Smooth muscle cell (in vitro differentiated cells): ENCODE data around the gene CREBBP. TPM values are rescaled to one million over a fixed set of nuclear protein-coding genes. Genes with fewer than 3 reads are reported as not detected.

Experiments
- DNase-seq: peaks from one replicate; lab custom pipeline; 2025; ENCODE audit not compliant: unreplicated experiment; lab: John Stamatoyannopoulos, UW
- H2AFZ ChIP-seq: fragments of 200-600 bp; sonication (generic); 2 replicates; pipeline ENCODE4 v1.6.0; 2016; ENCODE audit warnings: antibody characterized with exemption, low read depth, mild to moderate bottlenecking
- H3F3A ChIP-seq: fragments of 200-600 bp; sonication (generic); 2 replicates; pipeline ENCODE4 v1.6.0; 2017; ENCODE audit warnings: antibody characterized with exemption, low read depth
- H3K27ac ChIP-seq: fragments of 200-600 bp; sonication (generic); 2 replicates; pipeline ENCODE4 v1.5.1; 2016; ENCODE audit warnings: low read depth, mild to moderate bottlenecking
- H3K27me3 ChIP-seq: fragments of 200-600 bp; sonication (generic); 2 replicates; pipeline ENCODE4 v1.6.1; 2016; ENCODE audit warnings: low read depth, mild to moderate bottlenecking
- H3K36me3 ChIP-seq: fragments of 200-600 bp; sonication (generic); 2 replicates; pipeline ENCODE4 v1.5.1; 2016; ENCODE audit warnings: low read depth
- H3K4me1 ChIP-seq: fragments of 200-600 bp; sonication (generic); 2 replicates; pipeline ENCODE4 v1.5.1; 2016; ENCODE audit warnings: low read depth
- H3K4me2 ChIP-seq: fragments of 200-600 bp; sonication (generic); 2 replicates; pipeline ENCODE4 v1.6.0; 2016; ENCODE audit warnings: mild to moderate bottlenecking
- H3K4me3 ChIP-seq: fragments of 200-600 bp; sonication (generic); 2 replicates; pipeline ENCODE4 v1.5.1; 2016; ENCODE audit warnings: mild to moderate bottlenecking
- H3K79me2 ChIP-seq: fragments of 200-600 bp; sonication (generic); 2 replicates; pipeline ENCODE4 v1.6.0; 2016; ENCODE audit warnings: low read depth, mild to moderate bottlenecking
- H3K9ac ChIP-seq: fragments of 200-600 bp; sonication (generic); 2 replicates; pipeline ENCODE4 v1.6.0; 2016; ENCODE audit warnings: low read depth
- H3K9me3 ChIP-seq: fragments of 200-600 bp; sonication (generic); replicated peaks from 2 replicates; pipeline ENCODE4 v1.5.1; 2016; ENCODE audit warnings: low read depth
- H4K20me1 ChIP-seq: fragments of 200-600 bp; sonication (generic); 2 replicates; pipeline ENCODE4 v1.6.0; 2016; ENCODE audit warnings: low read depth
- WGBS: methylation state at CpG from one replicate; pipeline ENCODE4 v1.1.7; 2016; ENCODE audit warnings: low lambda C conversion rate; 5-methylcytosine and 5-hydroxymethylcytosine counted together
- polyA plus RNA-seq: library from polyadenylated mRNA; unstranded; fragments of >200 nt; fragmentation: Nextera tagmentation; extraction: Ambion mirVana; gene quantifications from 2 replicates; pipeline ENCODE4 v1.2.1, GENCODE V29; 2016
- total RNA-seq: library from RNA; depleted of rRNA; stranded (reverse); fragments of >200 nt; gene quantifications from 2 replicates; pipeline ENCODE4 v1.2.3, GENCODE V29; 2014
- TF ChIP-seq, protein P1 (sequence below): fragments of 200-600 bp; sonication (generic); IDR thresholded peaks from 2 replicates; pipeline ENCODE4 v1.5.1; 2017; ENCODE audit warnings: borderline replicate concordance, mild to moderate bottlenecking, antibody characterized with exemption; ENCODE audit not compliant: insufficient read depth, poor library complexity, severe bottlenecking

The CREBBP gene
- total and polyA plus RNA-seq, 2 experiments from 2014 or later, result 14.3 to 19.6 TPM

DNA sequence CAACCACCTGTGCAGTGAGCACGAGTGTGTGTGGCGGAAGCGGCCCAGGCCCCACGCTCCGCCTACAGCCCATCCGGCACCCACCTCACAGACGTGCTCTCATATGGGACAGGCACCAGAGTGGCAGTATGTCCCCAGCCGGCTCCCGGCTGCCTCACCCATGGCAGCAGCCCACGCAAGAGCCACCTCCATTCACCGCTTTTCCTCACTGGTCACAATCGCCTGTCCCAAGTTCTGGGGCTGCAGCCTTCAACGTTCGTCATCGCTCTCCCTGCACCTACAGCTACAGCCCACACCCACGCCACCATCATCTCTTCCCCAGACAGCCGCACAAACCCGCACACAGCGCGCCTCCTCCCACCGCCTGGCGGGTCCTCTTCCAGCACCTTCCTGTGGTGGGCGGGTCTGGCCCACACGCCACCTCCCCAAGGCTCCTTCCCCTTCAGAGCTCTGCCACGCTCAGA, 145.7 kb downstream of the CREBBP start:
- TF ChIP-seq, protein P1, sequence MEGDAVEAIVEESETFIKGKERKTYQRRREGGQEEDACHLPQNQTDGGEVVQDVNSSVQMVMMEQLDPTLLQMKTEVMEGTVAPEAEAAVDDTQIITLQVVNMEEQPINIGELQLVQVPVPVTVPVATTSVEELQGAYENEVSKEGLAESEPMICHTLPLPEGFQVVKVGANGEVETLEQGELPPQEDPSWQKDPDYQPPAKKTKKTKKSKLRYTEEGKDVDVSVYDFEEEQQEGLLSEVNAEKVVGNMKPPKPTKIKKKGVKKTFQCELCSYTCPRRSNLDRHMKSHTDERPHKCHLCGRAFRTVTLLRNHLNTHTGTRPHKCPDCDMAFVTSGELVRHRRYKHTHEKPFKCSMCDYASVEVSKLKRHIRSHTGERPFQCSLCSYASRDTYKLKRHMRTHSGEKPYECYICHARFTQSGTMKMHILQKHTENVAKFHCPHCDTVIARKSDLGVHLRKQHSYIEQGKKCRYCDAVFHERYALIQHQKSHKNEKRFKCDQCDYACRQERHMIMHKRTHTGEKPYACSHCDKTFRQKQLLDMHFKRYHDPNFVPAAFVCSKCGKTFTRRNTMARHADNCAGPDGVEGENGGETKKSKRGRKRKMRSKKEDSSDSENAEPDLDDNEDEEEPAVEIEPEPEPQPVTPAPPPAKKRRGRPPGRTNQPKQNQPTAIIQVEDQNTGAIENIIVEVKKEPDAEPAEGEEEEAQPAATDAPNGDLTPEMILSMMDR, result no peak
- Histone ChIP-seq H3K4me3 (no peak overlapping the region), H3K27ac (no peak overlapping the region), H3K9ac (no peak overlapping the region), H4K20me1 (peaks cover 18% of the 10 kb centered on the region), H3K4me1 (no peaks in the 10 kb centered on the region), H3F3A (no peaks in the 10 kb centered on the region), H3K27me3 (no peaks in the 10 kb centered on the region), H3K36me3 (peaks cover 9% of the 10 kb centered on the region), H3K9me3 (no peaks in the 10 kb centered on the region), H3K4me2 (no peak overlapping the region), H2AFZ (no peak overlapping the region), H3K79me2 (no peaks in the 10 kb centered on the region)
- DNase-seq, result no peak
- 98% methylated on average over 25 of the region's 25 CpGs for WGBS

DNA sequence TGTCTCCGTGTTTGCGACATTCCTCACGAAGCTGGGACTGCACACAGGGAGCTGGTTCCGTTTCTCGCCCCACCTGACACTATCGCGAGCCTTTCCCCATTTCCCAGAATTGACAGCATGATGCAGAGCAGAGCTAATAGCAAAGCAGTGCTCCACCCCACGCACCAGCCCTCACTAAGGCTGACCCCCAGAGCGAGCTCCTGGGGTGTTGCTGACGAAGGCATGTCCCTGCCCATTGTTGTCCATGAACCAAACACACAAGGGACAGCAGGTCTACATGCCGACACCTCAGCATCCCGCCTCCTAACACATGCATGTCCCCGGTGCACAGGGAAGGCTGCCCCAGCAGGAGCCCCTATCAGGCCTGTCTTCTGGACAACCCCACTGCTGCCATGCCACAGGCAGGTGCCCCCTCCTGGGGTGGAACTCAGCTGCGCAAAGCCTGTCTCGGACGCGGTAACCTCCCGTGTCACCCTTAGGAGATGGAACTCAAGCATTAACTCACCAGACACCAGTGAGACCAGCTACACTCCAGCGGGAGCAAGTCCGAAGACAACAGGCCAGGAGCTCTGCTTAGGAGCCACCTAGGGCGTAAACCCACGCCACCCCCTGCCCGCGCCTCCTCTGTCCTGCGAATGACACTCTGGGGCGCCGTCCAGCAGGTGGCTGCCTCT, 146.3 kb downstream of the CREBBP start:
- 99% methylated on average over 27 of the region's 27 CpGs for WGBS
- Histone ChIP-seq H2AFZ (no peak overlapping the region), H3K27ac (no peak overlapping the region), H3K4me1 (no peaks in the 10 kb centered on the region), H3K9ac (no peak overlapping the region), H3K36me3 (peaks cover 9% of the 10 kb centered on the region), H3F3A (no peaks in the 10 kb centered on the region), H4K20me1 (peaks cover 17% of the 10 kb centered on the region), H3K4me2 (no peak overlapping the region), H3K9me3 (no peaks in the 10 kb centered on the region), H3K79me2 (no peaks in the 10 kb centered on the region), H3K27me3 (no peaks in the 10 kb centered on the region), H3K4me3 (no peak overlapping the region)
- DNase-seq, result no peak
- TF ChIP-seq, protein P1, result no peak

DNA sequence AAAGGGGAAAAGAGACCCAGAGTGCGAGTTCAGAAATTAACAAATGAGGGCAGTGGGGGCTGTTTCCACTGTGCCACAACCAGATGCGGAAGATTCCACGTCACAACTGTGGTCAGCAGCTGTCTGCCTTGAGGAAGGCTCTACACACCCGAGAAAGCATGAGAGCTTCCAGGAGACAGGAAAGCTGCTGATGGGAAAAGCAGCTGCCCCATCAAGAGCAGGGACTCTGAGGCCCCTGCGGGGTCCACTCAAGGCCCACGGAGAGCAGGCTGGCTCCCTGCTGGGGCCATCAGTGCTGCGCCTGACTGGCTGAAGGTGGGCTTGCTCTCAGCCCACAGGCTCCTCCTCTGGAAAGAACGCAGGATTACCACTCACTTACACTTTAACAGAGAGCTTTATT, 148.3 kb downstream of the CREBBP start:
- Histone ChIP-seq H3K36me3 (peaks cover 9% of the 10 kb centered on the region), H4K20me1 (peaks cover 20% of the 10 kb centered on the region), H3K4me3 (no peak overlapping the region), H3K9ac (no peak overlapping the region), H2AFZ (no peak overlapping the region), H3K27ac (no peak overlapping the region), H3K79me2 (no peaks in the 10 kb centered on the region), H3K4me2 (no peak overlapping the region), H3F3A (no peaks in the 10 kb centered on the region), H3K9me3 (no peaks in the 10 kb centered on the region), H3K4me1 (no peaks in the 10 kb centered on the region), H3K27me3 (no peaks in the 10 kb centered on the region)
- DNase-seq, result no peak
- WGBS, result 95% methylated on average over 8 of the region's 8 CpGs
- TF ChIP-seq, protein P1, result no peak
